Activated effector memory CD4-positive, alpha-beta T cell treated with Interleukin-2 at 50 U/mL for 16 hours (primary cell): ENCODE measurements around the gene AP3D1.
A peak's percentile ranks its signal among the peaks of the same experiment; 100 is the strongest.

Source experiments
- DNase-seq: peaks from one replicate; pipeline ENCODE4 v3.0.0-alpha.2; 2020

The AP3D1 gene

DNA sequence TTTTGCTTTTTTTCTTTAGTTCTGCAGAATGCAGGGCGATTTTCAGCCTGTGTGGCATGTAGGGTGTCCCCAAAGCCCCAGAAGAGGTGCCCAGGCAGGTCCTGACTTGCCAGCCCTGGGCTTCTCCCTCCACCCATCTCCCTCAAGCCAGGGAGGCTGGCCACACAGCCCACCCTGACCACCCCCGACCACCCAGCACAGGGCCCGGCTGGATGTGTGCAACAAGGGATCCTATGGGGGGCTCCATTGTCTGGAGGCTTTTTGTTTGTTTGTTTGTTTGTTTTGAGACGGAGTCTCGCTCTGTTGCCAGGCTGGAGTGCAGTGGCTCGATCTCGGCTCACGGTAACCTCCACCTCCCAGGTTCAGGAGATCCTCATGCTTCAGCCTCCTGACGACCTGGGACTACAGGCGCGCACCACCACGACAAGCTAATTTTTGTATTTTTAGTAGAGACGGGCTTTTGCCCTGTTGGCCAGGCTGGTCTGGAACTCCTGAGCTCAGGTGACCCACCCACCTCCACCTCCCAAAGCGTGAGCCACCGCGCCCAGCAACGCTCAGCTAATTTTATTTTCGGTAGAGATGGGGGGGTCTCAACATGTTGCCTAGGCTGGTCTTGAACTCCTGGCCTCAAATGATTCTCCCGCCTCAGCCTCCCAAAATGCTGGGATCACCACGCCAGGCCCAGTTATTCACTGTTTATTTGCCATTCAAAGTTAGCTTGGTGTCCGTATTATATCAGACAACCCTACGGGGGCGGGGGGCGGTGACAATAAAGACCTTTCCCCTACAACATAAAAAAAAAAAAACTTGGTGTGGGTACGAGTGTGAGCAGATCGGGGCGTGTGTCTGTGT is 92.6 kb downstream of the AP3D1 start:
- DNase-seq = no peak

DNA sequence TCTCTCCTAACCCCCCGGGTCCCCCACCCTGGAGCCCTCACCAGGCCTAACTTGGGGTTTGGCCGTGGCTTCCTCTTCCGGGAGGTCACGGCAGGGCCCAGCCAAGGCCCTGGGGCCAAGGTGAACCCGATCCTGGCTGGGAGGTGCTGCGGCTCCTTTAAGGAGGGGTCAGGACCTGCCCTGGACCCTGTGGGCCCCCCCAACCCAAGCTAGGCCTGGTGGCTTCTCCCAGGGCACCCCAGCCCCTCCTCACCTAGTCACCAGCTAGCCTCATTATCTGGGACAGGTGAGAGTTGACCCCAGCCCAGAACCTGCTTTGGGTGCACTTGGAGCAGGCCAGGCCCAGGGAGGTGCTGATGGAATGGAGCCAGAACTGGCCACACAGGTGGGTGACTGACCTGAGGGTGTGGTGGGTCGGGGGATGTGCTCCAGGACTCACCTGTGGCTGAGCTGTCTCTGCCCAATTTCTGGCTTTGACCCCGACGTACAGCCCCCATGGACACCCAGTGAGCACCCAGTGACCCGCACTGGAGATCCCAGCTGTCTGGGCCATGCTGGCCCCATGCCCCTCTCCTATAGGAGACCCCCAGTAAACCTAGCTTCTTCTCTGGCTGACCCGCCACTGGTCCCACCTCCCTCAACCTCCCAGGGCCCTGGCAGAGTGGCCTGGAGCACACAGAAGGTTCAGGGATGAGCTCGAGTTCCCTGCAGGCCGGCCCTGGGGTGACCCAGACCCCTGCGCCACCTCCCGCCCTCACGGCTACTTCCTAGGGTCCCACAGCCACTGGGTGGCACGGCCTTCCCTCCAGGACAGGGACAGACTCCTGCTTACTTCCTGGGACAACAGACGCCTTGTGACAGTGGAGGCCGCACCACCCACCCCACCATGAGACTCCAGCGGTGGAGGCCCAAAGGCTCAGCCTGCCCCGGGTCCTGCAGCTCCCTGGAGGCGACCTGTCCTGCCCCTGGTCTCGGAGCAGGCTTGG is 93.6 kb downstream of the AP3D1 start:
- no peak for DNase-seq

- no peak for DNase-seq
Observed at GRCh38 chr19:2056837-2057192, 94.6 kb downstream of the AP3D1 start.

DNA sequence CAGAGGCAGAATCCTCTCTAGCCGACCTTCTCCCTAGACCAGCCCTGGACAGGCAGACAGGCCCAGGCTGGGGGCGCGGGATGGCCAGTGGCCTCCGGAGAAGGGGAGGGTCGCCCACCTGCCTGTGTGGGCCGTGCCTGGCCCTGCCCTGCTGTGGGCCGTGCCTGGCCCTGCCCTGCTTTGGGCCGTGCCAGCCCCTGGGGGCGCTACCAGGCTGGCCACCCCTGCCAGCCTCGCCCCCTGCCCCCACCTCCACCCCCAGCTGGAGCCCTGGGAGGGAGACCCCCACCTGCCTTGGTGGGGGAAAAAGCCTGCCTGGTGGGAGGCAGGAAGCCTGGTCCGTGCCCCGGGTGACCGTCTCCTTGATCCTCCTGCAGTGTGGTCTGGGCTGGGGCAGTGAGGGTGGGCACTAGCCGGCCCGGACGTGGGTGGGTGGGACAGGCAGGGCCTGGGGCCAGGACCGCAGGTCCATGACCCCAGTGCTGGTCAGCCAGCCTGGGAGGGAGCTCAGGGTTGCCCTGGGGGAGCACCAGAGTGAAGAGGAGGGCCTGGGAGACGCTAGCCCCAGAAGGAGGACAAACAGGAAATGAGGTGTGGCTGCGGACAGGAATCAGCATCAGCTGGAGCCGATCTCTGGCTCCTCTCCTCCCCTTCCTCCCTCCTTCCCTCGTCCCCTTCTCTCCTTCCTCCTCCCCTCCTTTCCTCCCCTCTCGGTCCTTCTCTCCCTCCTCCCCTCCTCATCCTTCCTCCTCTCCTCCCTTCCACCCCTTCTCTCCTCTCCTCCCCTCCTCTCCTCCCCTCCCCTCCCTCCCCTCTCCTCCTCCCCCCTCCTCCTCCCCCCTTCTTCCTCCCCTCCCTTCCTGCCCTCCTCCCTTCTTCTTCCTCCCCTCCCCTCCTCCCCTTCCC is 95.2 kb downstream of the AP3D1 start:
- no peak for DNase-seq

- no peak for DNase-seq
Observed at GRCh38 chr19:2054763-2055162, 96.6 kb downstream of the AP3D1 start.

DNA sequence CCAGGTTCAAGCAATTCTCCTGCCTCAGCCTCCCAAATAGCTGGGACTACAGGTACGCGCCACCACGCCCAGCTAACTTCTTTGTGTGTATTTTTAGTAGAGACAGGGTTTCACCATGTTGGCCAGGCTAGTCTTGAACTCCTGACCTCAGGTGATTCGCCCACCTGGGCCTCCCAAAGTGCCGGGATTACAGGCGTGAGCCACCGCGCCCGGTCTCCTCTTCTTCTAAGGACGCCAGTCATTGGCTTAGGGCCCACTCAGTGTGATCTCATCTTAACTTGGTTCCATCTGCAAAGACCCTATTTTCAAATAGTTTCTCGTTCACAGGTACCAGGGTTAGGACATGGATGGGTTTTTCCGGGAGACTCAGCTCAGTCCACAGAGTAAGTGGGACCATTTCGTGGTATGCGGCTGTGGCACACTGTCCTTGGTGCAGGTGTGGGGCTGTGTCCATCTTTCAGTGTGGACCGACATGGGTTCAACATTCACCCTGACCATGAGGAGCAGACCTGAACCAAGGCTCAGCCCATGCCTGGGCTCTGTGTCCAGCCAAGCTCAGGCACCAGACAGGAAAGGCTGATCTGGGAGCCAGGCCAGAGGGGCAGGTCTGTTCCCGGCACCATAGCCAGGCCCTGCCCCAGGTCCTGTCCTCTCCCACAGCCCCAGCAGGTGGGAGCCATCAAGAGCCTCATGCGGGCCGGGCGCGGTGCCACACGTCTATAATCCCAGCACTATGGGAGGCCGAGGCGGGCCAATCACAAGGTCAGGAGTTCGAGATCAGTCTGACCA is 97.6 kb downstream of the AP3D1 start:
- no peak for DNase-seq

- no peak for DNase-seq
Observed at GRCh38 chr19:2051773-2052704, 99.3 kb downstream of the AP3D1 start.

DNA sequence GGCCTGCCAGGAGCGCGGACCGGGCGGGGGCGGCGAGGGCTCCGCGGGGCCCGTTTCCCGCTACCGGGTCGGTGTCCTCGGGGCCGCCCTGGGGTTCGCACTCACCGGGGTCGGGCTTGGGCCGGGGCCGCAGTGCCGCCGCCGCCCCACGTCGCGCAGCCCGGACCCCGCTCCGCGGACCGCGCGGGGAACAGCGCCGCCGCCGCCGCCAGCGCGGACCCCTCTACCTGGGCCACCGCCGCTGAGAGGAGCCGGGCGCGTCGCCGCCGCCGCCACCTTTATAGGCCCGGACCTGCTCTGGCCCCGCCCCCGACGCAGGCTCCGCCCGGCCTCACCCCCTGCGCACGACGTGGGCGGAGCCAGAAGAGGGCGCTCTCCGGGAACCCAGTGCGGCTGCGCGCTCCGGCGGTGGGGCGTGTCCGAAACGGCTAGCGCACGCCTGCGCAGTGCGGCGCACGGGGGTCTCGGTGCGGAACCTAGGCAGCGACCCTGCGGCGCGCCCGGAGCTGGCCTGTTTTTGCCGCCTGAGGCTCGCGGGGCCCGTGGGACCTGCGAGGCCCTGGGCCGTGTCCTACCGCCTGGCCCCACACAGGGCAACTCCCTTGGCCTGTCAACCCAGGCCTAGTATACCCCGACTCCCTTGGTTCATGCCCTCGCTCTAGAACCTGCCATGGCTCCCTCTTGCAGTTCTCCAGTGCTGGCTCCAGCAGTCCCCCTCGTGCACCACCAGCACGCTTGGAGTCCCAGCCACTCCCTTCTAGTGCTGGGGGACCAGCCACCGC is 100.2 kb downstream of the AP3D1 start, which contains the start of gene MKNK2:
MKNK2 (minus strand) TSS at position 254 of the 782 bp plus-strand sequence. CDS start 393 bp downstream, outside the sequence.
- DNase-seq = peak; percentile 88
